ENCODE measurements around the gene OGDH.
"Not testable (repeated sequence)": the region's sequence is repeated elsewhere in the genome, so short reads cannot be mapped to it uniquely, and the experiment has no call there.

Gene OGDH

GRCh38 chr7:44697136-44698045 lies 91.0 kb downstream of the OGDH start:
- intact Hi-C loops (cut with DNase I) = no loop called here
- DNase-seq = peak in 3 of 10 donors; percentile 44 to 60 (median 59)

- intact Hi-C loops (cut with DNase I) = no loop called here
- DNase-seq = peak in 3 of 10 donors; percentile 30 to 53 (median 53)
Observed at GRCh38 chr7:44698046-44698580, 91.7 kb downstream of the OGDH start.

- intact Hi-C loops (cut with DNase I) = not testable (repeated sequence)
- DNase-seq = peak in 1 of 10 donors; percentile 22
Observed at GRCh38 chr7:44699598-44699997, 93.2 kb downstream of the OGDH start.

GRCh38 chr7:44700322-44700721 lies 93.9 kb downstream of the OGDH start:
- intact Hi-C loops (cut with DNase I) = no loop called here
- peak in 3 of 10 donors; percentile 20 to 81 (median 71) for DNase-seq

GRCh38 chr7:44703391-44703790 lies 97.0 kb downstream of the OGDH start:
- DNase-seq = peak in 2 of 10 donors; percentile 44 to 56
- intact Hi-C loops (cut with DNase I) = not testable (repeated sequence)

- DNase-seq = no peak
- intact Hi-C loops (cut with DNase I) = no loop called here
Observed at GRCh38 chr7:44703921-44704320, 97.5 kb downstream of the OGDH start.

- DNase-seq = no peak
Observed at GRCh38 chr7:44705434-44705833, 99.0 kb downstream of the OGDH start.

GRCh38 chr7:44706788-44707557 lies 100.5 kb downstream of the OGDH start:
- intact Hi-C loops (cut with DNase I) = no loop called here
- peak in 1 of 10 donors; percentile 77 for DNase-seq

More at GRCh38 chr7:44705434-44705833, 99.0 kb downstream of the OGDH start:
- intact Hi-C loops (cut with DNase I) = no loop called here

- peak in 1 of 10 donors; percentile 72 for DNase-seq
- intact Hi-C loops (cut with DNase I) = no loop called here
Observed at GRCh38 chr7:44707558-44708230, 101.3 kb downstream of the OGDH start.

- intact Hi-C loops (cut with DNase I) = no loop called here
- DNase-seq = peak in 1 of 10 donors; percentile 60
Observed at GRCh38 chr7:44709011-44709915, 102.8 kb downstream of the OGDH start.

- intact Hi-C loops (cut with DNase I) = no loop called here
- DNase-seq = peak in 1 of 10 donors; percentile 79
Observed at GRCh38 chr7:44709945-44710596, 103.6 kb downstream of the OGDH start.

- intact Hi-C loops (cut with DNase I) = no loop called here
- peak in 2 of 10 donors; percentile 58 to 63 for DNase-seq
Observed at GRCh38 chr7:44711528-44711927, 105.1 kb downstream of the OGDH start.

GRCh38 chr7:44712012-44712411 lies 105.6 kb downstream of the OGDH start:
- intact Hi-C loops (cut with DNase I) = no loop called here

GRCh38 chr7:44713141-44713540 lies 106.7 kb downstream of the OGDH start:
- DNase-seq = no peak
- intact Hi-C loops (cut with DNase I) = no loop called here

More at GRCh38 chr7:44712012-44712411, 105.6 kb downstream of the OGDH start:
- DNase-seq = no peak

GRCh38 chr7:44713680-44714335 lies 107.4 kb downstream of the OGDH start:
- intact Hi-C loops (cut with DNase I) = no loop called here
- no peak for DNase-seq

- DNase-seq = no peak
- intact Hi-C loops (cut with DNase I) = no loop called here
Observed at GRCh38 chr7:44716205-44716604, 109.8 kb downstream of the OGDH start.

- DNase-seq = no peak
- intact Hi-C loops (cut with DNase I) = no loop called here
Observed at GRCh38 chr7:44720301-44720700, 113.9 kb downstream of the OGDH start.

GRCh38 chr7:44724276-44724675 lies 117.8 kb downstream of the OGDH start:
- intact Hi-C loops (cut with DNase I) = no loop called here
- peak in 1 of 10 donors; percentile 21 for DNase-seq
